Gastroesophageal sphincter (tissue), 4 donors: ENCODE data around the gene ACOT11. TPM values are rescaled to one million over a fixed set of nuclear protein-coding genes. Genes with fewer than 3 reads are reported as not detected.

Experiments
- ATAC-seq: fragments of 150-250 bp; one replicate; pipeline ENCODE4 v1.9.1; 2016; ENCODE audit warnings: mild to moderate bottlenecking, moderate library complexity
- H3K27ac ChIP-seq, 4 donors: fragments of 200-600 bp; sonication (generic) in 3 of 4; 1 replicate in 3 of 4; 2 replicates in 1 of 4; pipeline ENCODE4 v1.5.1; 2016 to 2019
- H3K27me3 ChIP-seq: fragments of 200-600 bp; sonication (generic); one replicate; pipeline ENCODE4 v1.5.1; 2019
- H3K36me3 ChIP-seq, 2 donors: fragments of 200-600 bp; sonication (generic); one replicate each; pipeline ENCODE4 v1.5.1; 2019; ENCODE audit warnings: control low read depth in 1 of 2
- H3K4me1 ChIP-seq, 3 donors: fragments of 200-600 bp; sonication (generic); 1 replicate in 2 of 3; 2 replicates in 1 of 3; pipeline ENCODE4 v1.5.1; 2016 to 2019; ENCODE audit warnings: control low read depth in 2 of 3
- H3K4me3 ChIP-seq, 2 donors: fragments of 200-600 bp; sonication (generic); one replicate each; pipeline ENCODE4 v1.5.1; 2019; ENCODE audit warnings: mild to moderate bottlenecking in 1 of 2, moderate library complexity in 1 of 2
- H3K9me3 ChIP-seq, 3 donors: fragments of 200-600 bp; sonication (generic); one replicate each; pipeline ENCODE4 v1.5.1; 2017 to 2019; ENCODE audit warnings: control low read depth in 2 of 3
- CTCF ChIP-seq, 4 experiments: fragments of 200-600 bp in 2 of 4; fragments of 450-650 bp in 2 of 4; sonication (generic) in 1 of 4; IDR thresholded peaks; one replicate each; pipeline ENCODE4 v1.5.1; 2017 to 2019; ENCODE audit warnings: antibody characterized with exemption in 4 of 4, mild to moderate bottlenecking in 2 of 4, moderate library complexity in 2 of 4
- EP300 ChIP-seq: sonication (generic); formaldehyde crosslinking; IDR thresholded peaks from one replicate; pipeline ENCODE4 v1.6.1; 2017; ENCODE audit warnings: antibody characterized with exemption, mild to moderate bottlenecking
- POLR2A ChIP-seq, 2 donors: fragments of 450-650 bp; IDR thresholded peaks; one replicate each; pipeline ENCODE4 v1.6.1; 2017; ENCODE audit warnings: antibody characterized with exemption in 2 of 2, mild to moderate bottlenecking in 2 of 2, moderate library complexity in 1 of 2
- POLR2AphosphoS5 ChIP-seq: sonication (generic); formaldehyde crosslinking; IDR thresholded peaks from one replicate; pipeline ENCODE4 v1.6.1; 2017; ENCODE audit warnings: antibody characterized with exemption
- WGBS, 2 donors: methylation state at CpG; one replicate each; pipeline ENCODE4 v1.1.5; 2018; ENCODE audit warnings: low coverage in 1 of 2; 5-methylcytosine and 5-hydroxymethylcytosine counted together
- total RNA-seq, 4 donors: library from RNA; depleted of rRNA; stranded (reverse); fragments of >200 nt; gene quantifications; one replicate each; pipeline ENCODE4 v1.1.0, GENCODE V29; 2016

The ACOT11 gene
- total RNA-seq, 4 donors from 2014 or later = 4.4 to 40.5 (median 10.9) TPM

GRCh38 chr1:54566438-54567141, 18.6 kb downstream of the ACOT11 start:
- H3K27ac ChIP-seq = peak overlapping the region in 1 of 4 donors; percentile 71
- ATAC-seq = no peak
- WGBS, 2 donors = 86% methylated on average over 4 of the region's 5 CpGs; no CpG with 5 or more reads in 1 of the 2 donors

GRCh38 chr1:54567961-54568360, 19.9 kb downstream of the ACOT11 start:
- Histone ChIP-seq H3K4me3 (no peak overlapping the region), H3K4me1 (peaks cover 3 to 50% (median 8%) of the 10 kb centered on the region in 3 donors), H3K27me3 (no peaks in the 10 kb centered on the region), H3K9me3 (no peaks in the 10 kb centered on the region), H3K36me3 (no peaks in the 10 kb centered on the region), H3K27ac (peak overlapping the region; percentile 25 to 85 (median 74))
- 30 to 64% methylated on average over 2 to 5 of the region's 5 CpGs for WGBS, 2 donors
- ATAC-seq = peak; percentile 89
- TF ChIP-seq POLR2A (IDR thresholded peaks at IDR 0.05) (no peak), POLR2AphosphoS5 (peak; percentile 7)

More at GRCh38 chr1:54566438-54567141, 18.6 kb downstream of the ACOT11 start:
- no peaks in the 10 kb centered on the region for H3K9me3 ChIP-seq
- H3K4me3 ChIP-seq = no peak overlapping the region
- no peaks in the 10 kb centered on the region for H3K27me3 ChIP-seq
- TF ChIP-seq POLR2AphosphoS5 (no peak), POLR2A (IDR thresholded peaks at IDR 0.05) (no peak), CTCF (IDR thresholded peaks at IDR 0.05) (no peak), EP300 (no peak)
- H3K36me3 ChIP-seq = no peaks in the 10 kb centered on the region
- peaks cover 3 to 37% (median 5%) of the 10 kb centered on the region in 3 donors for H3K4me1 ChIP-seq

GRCh38 chr1:54569339-54569738, 21.3 kb downstream of the ACOT11 start:
- Histone ChIP-seq H3K36me3 (no peaks in the 10 kb centered on the region), H3K27ac (peak overlapping the region in 3 of 4 donors; percentile 18 to 77 (median 44)), H3K4me1 (peaks cover 3 to 50% (median 8%) of the 10 kb centered on the region in 3 donors), H3K27me3 (no peaks in the 10 kb centered on the region), H3K4me3 (no peak overlapping the region), H3K9me3 (no peaks in the 10 kb centered on the region)
- no peak for TF ChIP-seq EP300
- TF ChIP-seq POLR2AphosphoS5 = no peak
- TF ChIP-seq POLR2A (IDR thresholded peaks at IDR 0.05) = no peak
- TF ChIP-seq CTCF (IDR thresholded peaks at IDR 0.05) = no peak
- 47% methylated on average over 3 of the region's 4 CpGs; no CpG with 5 or more reads in 1 of the 2 donors for WGBS, 2 donors
- no peak for ATAC-seq

GRCh38 chr1:54570161-54570560, 22.1 kb downstream of the ACOT11 start:
- Histone ChIP-seq H3K4me3 (no peak overlapping the region), H3K9me3 (no peaks in the 10 kb centered on the region), H3K27ac (no peak overlapping the region), H3K36me3 (no peaks in the 10 kb centered on the region), H3K4me1 (peaks cover 3 to 50% (median 8%) of the 10 kb centered on the region in 3 donors), H3K27me3 (no peaks in the 10 kb centered on the region)
- WGBS, 2 donors = 100% methylated on average over 4 of the region's 5 CpGs; no CpG with 5 or more reads in 1 of the 2 donors
- TF ChIP-seq POLR2AphosphoS5 (no peak), POLR2A (IDR thresholded peaks at IDR 0.05) (no peak), EP300 (no peak), CTCF (IDR thresholded peaks at IDR 0.05) (no peak)
- ATAC-seq = no peak

GRCh38 chr1:54571326-54571725, 23.3 kb downstream of the ACOT11 start:
- Histone ChIP-seq H3K4me3 (no peak overlapping the region), H3K27ac (peak overlapping the region in 2 of 4 donors; percentile 9 to 17), H3K27me3 (no peaks in the 10 kb centered on the region), H3K4me1 (peaks cover 3 to 50% (median 8%) of the 10 kb centered on the region in 3 donors), H3K9me3 (no peaks in the 10 kb centered on the region), H3K36me3 (no peaks in the 10 kb centered on the region)
- ATAC-seq = no peak
- TF ChIP-seq EP300 = no peak
- TF ChIP-seq POLR2AphosphoS5 = no peak
- TF ChIP-seq POLR2A (IDR thresholded peaks at IDR 0.05) = no peak
- TF ChIP-seq CTCF (IDR thresholded peaks at IDR 0.05) = no peak
- 80 to 87% methylated on average over 1 to 3 of the region's 3 CpGs for WGBS, 2 donors
